Measurements from ENCODE around the gene CIAO2A.
"Not testable (repeated sequence)": the region's sequence is repeated elsewhere in the genome, so short reads cannot be mapped to it uniquely, and the experiment has no call there.

CIAO2A gene

GRCh38 chr15:64100958-64101357, 7.3 kb upstream of the CIAO2A start:
- H3K4me3 Mint-ChIP-seq, result no peak overlapping the region
- H3K36me3 Mint-ChIP-seq (ENCODE audit: low read depth), result peaks cover 13% of the 10 kb centered on the region
- no peak for DNase-seq (ENCODE audit: low spot score)
- H3K9me3 Mint-ChIP-seq, result no peaks in the 10 kb centered on the region
- peaks cover 32% of the 10 kb centered on the region for H3K4me1 Mint-ChIP-seq (ENCODE audit: low read depth)
- H3K27me3 Mint-ChIP-seq (ENCODE audit: low read depth), result no peaks in the 10 kb centered on the region
- H3K27ac Mint-ChIP-seq, result no peak overlapping the region

GRCh38 chr15:64099379-64099778, 5.7 kb upstream of the CIAO2A start:
- peaks cover 42% of the 10 kb centered on the region for H3K4me1 Mint-ChIP-seq (ENCODE audit: low read depth)
- no peaks in the 10 kb centered on the region for H3K9me3 Mint-ChIP-seq
- H3K27me3 Mint-ChIP-seq (ENCODE audit: low read depth), result no peaks in the 10 kb centered on the region
- no peak for DNase-seq (ENCODE audit: low spot score)
- H3K27ac Mint-ChIP-seq, result no peak overlapping the region
- H3K4me3 Mint-ChIP-seq, result no peak overlapping the region
- H3K36me3 Mint-ChIP-seq (ENCODE audit: low read depth), result peaks cover 13% of the 10 kb centered on the region

GRCh38 chr15:64096668-64097384, 3.2 kb upstream of the CIAO2A start:
- Mint-ChIP-seq H3K27ac (peak overlapping the region; percentile 96), H3K36me3 (ENCODE audit: low read depth) (peaks cover 17% of the 10 kb centered on the region), H3K9me3 (no peaks in the 10 kb centered on the region), H3K27me3 (ENCODE audit: low read depth) (no peaks in the 10 kb centered on the region), H3K4me3 (peak overlapping the region; percentile 99), H3K4me1 (ENCODE audit: low read depth) (peaks cover 49% of the 10 kb centered on the region)
- no peak for DNase-seq (ENCODE audit: low spot score)

DNA sequence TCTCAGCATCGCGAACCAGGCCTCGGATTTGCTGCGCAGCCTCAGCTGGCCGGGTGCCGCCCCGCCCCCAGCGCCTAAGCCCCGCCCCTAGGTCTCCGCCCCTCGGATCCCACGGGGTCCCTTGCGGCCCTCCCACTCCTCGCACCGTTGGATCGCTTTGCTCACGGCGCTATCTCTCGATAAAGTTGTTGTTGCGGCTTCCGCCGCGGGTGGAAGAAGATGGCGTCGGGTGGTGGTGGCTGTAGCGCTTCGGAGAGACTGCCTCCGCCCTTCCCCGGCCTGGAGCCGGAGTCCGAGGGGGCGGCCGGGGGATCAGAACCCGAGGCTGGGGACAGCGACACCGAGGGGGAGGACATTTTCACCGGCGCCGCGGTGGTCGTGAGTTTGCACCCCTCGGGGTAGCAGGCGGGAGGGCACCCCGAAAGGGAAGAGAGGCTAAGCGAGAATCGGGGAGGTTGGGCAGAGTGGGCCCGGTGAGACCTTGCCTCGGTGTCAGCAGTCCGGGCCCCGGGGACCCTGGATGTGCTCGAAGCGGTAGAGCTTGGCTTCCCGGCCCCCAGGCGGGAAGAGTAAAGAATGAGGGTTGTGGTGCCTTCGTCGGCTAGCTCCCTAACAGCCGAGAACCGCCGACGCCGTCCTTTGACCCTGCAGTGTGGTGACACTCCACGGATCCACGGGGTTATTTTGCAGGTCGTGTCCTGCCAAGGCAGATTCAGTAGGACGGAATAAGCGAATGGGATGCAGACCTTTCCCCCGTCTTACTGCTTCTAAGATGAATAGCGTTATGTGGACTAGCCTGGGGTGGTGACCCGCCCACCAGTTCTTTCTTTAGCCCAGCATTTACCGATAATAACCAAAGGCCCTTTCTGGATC, 2.4 kb upstream of the CIAO2A start, which contains the start of gene SNX1:
SNX1 (plus strand) TSS at position 188 of the 873 bp plus-strand sequence; CDS start at position 220, 32 bp downstream.
- Mint-ChIP-seq H3K4me1 (ENCODE audit: low read depth) (peaks cover 45% of the 10 kb centered on the region), H3K4me3 (peak within 1 kb of the TSS; percentile 99), H3K9me3 (no peaks in the 10 kb centered on the region), H3K27me3 (ENCODE audit: low read depth) (no peaks in the 10 kb centered on the region), H3K27ac (peak within 1 kb of the TSS; percentile 96), H3K36me3 (ENCODE audit: low read depth) (peaks cover 15% of the 10 kb centered on the region)
- peak; percentile 92 for DNase-seq (ENCODE audit: low spot score)

DNA sequence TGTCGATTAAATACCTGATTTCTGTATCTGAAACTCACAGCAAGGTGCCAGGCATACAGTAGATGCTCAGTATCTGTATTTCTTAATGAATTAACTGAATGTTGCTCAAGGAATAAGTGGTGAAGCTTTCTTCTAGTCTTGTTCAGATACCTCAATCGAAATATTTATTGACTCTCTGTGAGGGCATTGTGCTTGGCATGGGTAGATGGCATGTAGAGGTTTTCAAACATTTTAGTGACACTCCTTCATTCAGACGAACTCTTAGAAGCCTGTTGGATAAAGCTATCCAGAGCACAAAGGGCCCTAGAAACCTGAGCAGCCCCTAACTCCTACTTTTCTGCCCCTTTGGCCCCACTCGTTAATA, 1.8 kb upstream of the CIAO2A start:
- peak overlapping the region; percentile 96 for H3K27ac Mint-ChIP-seq
- peaks cover 15% of the 10 kb centered on the region for H3K36me3 Mint-ChIP-seq (ENCODE audit: low read depth)
- peaks cover 47% of the 10 kb centered on the region for H3K4me1 Mint-ChIP-seq (ENCODE audit: low read depth)
- H3K4me3 Mint-ChIP-seq, result peak overlapping the region; percentile 99
- H3K27me3 Mint-ChIP-seq (ENCODE audit: low read depth), result no peaks in the 10 kb centered on the region
- no peak for DNase-seq (ENCODE audit: low spot score)
- H3K9me3 Mint-ChIP-seq, result no peaks in the 10 kb centered on the region

DNA sequence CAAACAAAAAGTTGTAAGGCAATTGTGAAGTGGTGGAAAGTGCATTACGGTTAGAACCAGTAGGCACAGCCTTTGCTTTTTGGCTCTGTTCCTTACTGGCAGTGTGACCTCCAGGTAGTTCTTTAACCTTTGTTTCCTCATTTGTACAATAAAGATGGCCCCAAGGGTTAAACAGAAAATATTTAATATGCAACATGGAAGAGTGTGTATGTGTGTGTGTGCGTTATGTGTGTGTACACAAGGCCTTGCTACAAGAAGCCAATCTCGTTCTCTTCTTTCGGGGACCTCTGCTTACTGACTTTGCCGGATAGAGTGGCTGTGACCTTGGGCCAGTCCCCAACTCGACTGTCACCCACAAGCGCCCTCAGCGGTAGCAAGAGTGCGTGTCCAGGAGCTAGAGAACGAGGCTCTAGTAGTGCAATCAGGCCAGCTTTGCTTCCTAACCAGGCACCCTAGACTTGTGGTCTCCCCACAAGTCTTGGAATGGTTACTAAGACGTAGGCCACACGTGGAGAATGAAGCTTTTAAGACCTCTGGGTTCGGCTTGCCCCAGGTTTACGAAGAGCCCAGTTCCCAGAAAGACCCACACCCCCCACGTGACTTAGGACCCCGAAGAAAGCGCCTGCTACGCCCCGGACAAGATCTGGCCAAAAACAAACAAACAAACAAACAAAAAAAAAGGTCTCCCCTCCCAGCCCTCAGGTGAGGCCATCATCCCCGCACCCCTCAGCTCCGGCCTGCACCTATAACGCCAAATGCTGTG, 593 bp downstream of the CIAO2A start:
- Mint-ChIP-seq H3K27me3 (ENCODE audit: low read depth) (no peaks in the 10 kb centered on the region), H3K36me3 (ENCODE audit: low read depth) (peaks cover 26% of the 10 kb centered on the region), H3K4me3 (peak overlapping the region; percentile 99), H3K9me3 (peaks cover under 1% of the 10 kb centered on the region), H3K4me1 (ENCODE audit: low read depth) (peaks cover 48% of the 10 kb centered on the region), H3K27ac (peak overlapping the region; percentile 96)
- peak; percentile 56 for DNase-seq (ENCODE audit: low spot score)

DNA sequence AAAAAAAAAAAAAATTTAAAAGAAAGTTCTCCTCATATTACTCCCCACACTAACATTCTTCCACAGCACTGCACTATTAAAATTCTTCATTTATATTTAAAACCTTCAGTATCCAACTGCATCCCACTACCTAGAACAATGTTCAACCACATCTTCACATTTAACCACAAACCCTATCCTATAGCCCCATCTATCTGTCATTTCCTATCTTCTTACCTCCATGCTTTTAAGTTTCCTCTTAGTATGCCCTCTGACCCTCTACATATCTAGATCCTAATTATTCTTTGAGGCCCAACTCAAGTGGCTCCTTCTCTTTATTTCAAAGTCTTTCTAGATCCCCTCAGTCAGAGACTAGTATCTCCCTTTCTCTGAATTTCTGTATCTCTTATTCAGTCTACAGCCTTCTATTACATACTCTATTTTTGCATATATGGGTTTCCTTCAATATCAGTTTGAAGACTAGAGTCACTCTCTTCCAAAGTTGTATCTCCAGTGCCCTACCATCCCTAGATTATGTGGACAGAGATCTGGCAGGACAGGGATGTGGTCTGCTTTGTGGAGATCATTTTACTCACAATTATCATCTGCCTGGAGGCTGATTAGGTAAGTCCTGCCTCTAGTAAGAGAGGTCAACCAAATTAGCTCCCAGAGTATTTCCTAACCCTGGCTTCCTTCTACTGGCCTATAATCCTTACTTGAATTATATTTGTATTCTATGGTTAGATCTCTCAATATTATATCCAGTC, 1.4 kb downstream of the CIAO2A start:
- H3K36me3 Mint-ChIP-seq (ENCODE audit: low read depth), result peaks cover 30% of the 10 kb centered on the region
- H3K27ac Mint-ChIP-seq, result peak overlapping the region; percentile 96
- no peaks in the 10 kb centered on the region for H3K27me3 Mint-ChIP-seq (ENCODE audit: low read depth)
- peak overlapping the region; percentile 99 for H3K4me3 Mint-ChIP-seq
- no peak for DNase-seq (ENCODE audit: low spot score)
- peaks cover 41% of the 10 kb centered on the region for H3K4me1 Mint-ChIP-seq (ENCODE audit: low read depth)
- peaks cover 4% of the 10 kb centered on the region for H3K9me3 Mint-ChIP-seq

DNA sequence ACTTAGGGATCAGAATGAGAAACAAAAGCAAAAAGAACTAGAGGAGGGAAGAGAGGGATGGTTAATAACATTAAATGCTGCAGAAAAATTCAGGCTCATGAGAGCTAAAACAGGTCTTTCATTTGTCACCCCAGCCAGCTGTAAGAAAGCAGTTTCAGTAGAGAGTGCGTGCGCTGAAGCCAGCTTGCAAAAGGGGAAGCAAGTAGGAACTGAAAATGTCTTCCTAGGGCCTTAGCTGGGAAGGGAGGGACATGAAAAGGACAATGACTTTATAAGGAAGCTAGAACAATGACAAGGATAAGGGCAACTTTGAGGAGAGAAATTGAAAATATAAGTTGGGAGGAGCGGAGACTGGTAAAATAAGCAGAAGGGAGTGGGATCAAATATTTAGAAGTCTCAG, 3.1 kb downstream of the CIAO2A start:
- Mint-ChIP-seq H3K27me3 (ENCODE audit: low read depth) (no peaks in the 10 kb centered on the region), H3K4me3 (no peak overlapping the region), H3K4me1 (ENCODE audit: low read depth) (peaks cover 34% of the 10 kb centered on the region), H3K27ac (no peak overlapping the region), H3K9me3 (peaks cover 4% of the 10 kb centered on the region), H3K36me3 (ENCODE audit: low read depth) (peaks cover 33% of the 10 kb centered on the region)
- DNase-seq (ENCODE audit: low spot score), result no peak

DNA sequence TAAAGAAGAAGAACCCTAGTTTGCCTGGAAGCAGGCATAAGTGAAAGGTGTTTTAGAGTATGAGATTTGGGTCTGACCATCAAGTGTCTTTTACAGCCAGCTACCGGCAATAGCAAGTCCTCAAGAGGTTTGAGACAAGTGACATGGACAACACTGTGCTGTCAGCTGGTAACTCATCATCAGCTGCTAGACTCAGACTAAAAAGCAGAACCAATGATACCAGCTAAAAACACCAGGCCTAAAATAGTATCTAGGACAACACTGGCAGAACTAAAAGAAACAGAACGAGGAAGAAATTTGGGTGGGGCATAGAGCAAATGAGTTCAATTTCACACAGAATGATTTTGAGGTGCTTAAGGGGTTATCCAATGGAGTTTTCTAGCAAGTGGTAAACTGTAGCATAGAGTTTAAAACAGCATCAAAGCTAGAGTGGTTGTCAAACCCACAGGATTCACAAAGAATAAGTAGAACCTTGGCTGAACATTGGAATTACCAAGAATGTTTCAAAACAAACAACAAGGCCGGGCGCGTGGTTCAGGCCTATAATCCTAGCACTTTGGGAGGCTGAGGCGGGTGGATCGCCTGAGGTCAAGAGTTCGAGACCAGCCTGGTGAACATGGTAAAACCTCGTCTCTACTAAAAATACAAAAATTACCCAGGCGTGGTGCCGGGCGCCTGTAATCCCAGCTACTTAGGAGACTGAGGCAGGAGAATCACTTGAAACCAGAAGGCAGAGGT, 3.9 kb downstream of the CIAO2A start:
- H3K4me1 Mint-ChIP-seq (ENCODE audit: low read depth), result peaks cover 27% of the 10 kb centered on the region
- no peak for DNase-seq (ENCODE audit: low spot score)
- H3K27me3 Mint-ChIP-seq (ENCODE audit: low read depth), result no peaks in the 10 kb centered on the region
- no peak overlapping the region for H3K27ac Mint-ChIP-seq
- no peak overlapping the region for H3K4me3 Mint-ChIP-seq
- peaks cover 35% of the 10 kb centered on the region for H3K36me3 Mint-ChIP-seq (ENCODE audit: low read depth)
- H3K9me3 Mint-ChIP-seq, result peaks cover 4% of the 10 kb centered on the region

DNA sequence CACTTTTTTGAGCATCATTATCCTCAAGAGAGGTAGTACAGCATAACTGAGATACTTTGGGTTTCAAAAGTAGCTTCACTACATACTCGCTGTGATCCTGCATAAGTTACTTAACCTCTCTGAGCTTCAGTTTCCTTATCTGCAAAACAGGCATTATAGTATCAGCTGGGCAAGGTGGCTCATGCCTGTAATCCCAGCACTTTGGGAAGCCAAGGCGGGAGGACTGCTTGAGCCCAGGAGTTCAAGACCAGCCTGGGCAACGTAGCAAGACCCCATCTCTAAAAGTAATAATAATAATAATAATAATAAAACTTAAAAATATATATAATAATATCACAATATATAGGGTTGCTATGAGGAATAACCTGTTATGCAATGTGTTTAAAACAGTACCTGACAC, 10.9 kb downstream of the CIAO2A start:
- H3K9me3 Mint-ChIP-seq, result peaks cover 1% of the 10 kb centered on the region
- DNase-seq (ENCODE audit: low spot score), result no peak
- no peak overlapping the region for H3K27ac Mint-ChIP-seq
- H3K36me3 Mint-ChIP-seq (ENCODE audit: low read depth), result peaks cover 23% of the 10 kb centered on the region
- no peaks in the 10 kb centered on the region for H3K4me1 Mint-ChIP-seq (ENCODE audit: low read depth)
- H3K27me3 Mint-ChIP-seq (ENCODE audit: low read depth), result no peaks in the 10 kb centered on the region
- no peak overlapping the region for H3K4me3 Mint-ChIP-seq

DNA sequence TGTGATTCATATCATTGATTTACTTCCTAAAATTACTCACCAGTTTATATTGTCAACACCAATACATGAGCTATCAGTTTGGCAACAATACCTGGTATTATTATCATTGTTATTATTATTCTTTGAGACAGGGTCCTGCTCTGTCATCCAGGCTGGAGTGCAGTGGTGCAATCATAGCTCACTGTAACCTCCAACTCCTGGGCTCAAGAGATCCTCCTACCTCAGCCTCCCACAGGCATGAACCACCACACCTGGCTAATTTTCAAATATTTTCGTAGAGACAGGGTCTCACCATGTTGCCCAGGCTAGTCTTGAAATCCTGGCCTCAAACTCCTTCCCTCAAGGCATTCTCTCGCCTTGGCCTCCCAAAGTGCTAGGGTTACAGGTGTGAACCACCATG, 20.1 kb downstream of the CIAO2A start:
- H3K27ac Mint-ChIP-seq; H3K27me3 Mint-ChIP-seq (ENCODE audit: low read depth); H3K4me3 Mint-ChIP-seq; H3K9me3 Mint-ChIP-seq; DNase-seq (ENCODE audit: low spot score); H3K4me1 Mint-ChIP-seq (ENCODE audit: low read depth): not testable (repeated sequence)
- peaks cover 33% of the 10 kb centered on the region for H3K36me3 Mint-ChIP-seq (ENCODE audit: low read depth)

DNA sequence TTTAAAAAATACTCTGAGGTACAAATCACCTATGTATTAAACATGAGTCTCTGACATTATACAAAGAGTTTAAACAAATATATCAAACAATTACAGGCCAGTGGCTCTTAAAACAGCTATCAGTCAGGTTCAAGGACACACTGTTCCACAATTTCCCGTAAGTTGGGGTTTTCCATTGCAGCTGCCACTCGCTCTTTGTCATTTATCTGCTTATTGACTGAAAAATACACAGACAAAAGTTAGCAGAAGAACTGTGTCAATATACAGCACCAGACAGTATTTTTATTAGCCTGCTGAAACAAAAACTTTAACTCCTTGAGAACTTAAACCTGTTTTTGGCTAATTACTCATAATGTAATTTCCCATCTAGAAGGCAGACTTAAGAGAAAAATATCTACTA, 20.8 kb downstream of the CIAO2A start:
- no peak for DNase-seq (ENCODE audit: low spot score)
- no peak overlapping the region for H3K4me3 Mint-ChIP-seq
- H3K36me3 Mint-ChIP-seq (ENCODE audit: low read depth), result peaks cover 33% of the 10 kb centered on the region
- H3K27ac Mint-ChIP-seq, result no peak overlapping the region
- H3K4me1 Mint-ChIP-seq (ENCODE audit: low read depth), result peaks cover 11% of the 10 kb centered on the region
- no peaks in the 10 kb centered on the region for H3K9me3 Mint-ChIP-seq
- no peaks in the 10 kb centered on the region for H3K27me3 Mint-ChIP-seq (ENCODE audit: low read depth)
